Fibroblast of lung (primary cell): ENCODE measurements around the gene MSMO1. TPM values are rescaled to one million over a fixed set of nuclear protein-coding genes. Genes with fewer than 3 reads are reported as not detected.

ENCODE experiments used
- DNase-seq, 2 donors: peaks; one replicate each; pipeline versions ENCODE4 v3.0.0 to v3.0.0-alpha.2; 2010; ENCODE audit warnings: low read depth in 2 of 2
- H2AFZ ChIP-seq: 2 replicates; pipeline ENCODE4 v1.5.1; 2012; ENCODE audit warnings: low read length, control low read depth, inconsistent platforms
- H3K27ac ChIP-seq: 2 replicates; pipeline ENCODE4 v1.5.1; 2011; ENCODE audit warnings: low read length, control low read depth; ENCODE audit not compliant: insufficient read depth
- H3K27me3 ChIP-seq: 2 replicates; pipeline ENCODE4 v1.5.1; 2011; ENCODE audit warnings: mild to moderate bottlenecking, low read length; ENCODE audit not compliant: control insufficient read depth, insufficient read depth
- H3K36me3 ChIP-seq: 2 replicates; pipeline ENCODE4 v1.5.1; 2011; ENCODE audit warnings: low read length; ENCODE audit not compliant: control insufficient read depth, insufficient read depth
- H3K4me1 ChIP-seq: 2 replicates; pipeline ENCODE4 v1.5.1; 2011; ENCODE audit warnings: low read length; ENCODE audit not compliant: control insufficient read depth, insufficient read depth; ENCODE audit errors: extremely low read depth
- H3K4me2 ChIP-seq: 2 replicates; pipeline ENCODE4 v1.5.1; 2011; ENCODE audit warnings: low read length, control low read depth; ENCODE audit not compliant: insufficient read depth; ENCODE audit errors: extremely low read depth
- H3K4me3 ChIP-seq, 4 experiments: fragments of 200-600 bp in 1 of 4; sonication (generic) in 1 of 4; replicated peaks in 1 of 4; 2 replicates each; pipeline ENCODE4 v1.5.1; 2011 to 2016; ENCODE audit warnings: low read length in 4 of 4, low read depth in 3 of 4, mild to moderate bottlenecking in 3 of 4, control low read depth in 2 of 4, inconsistent platforms in 1 of 4, mixed read lengths in 1 of 4; ENCODE audit not compliant: insufficient read depth in 1 of 4; ENCODE audit errors: control extremely low read depth in 1 of 4
- H3K79me2 ChIP-seq: 2 replicates; pipeline ENCODE4 v1.5.1; 2012; ENCODE audit warnings: mild to moderate bottlenecking, low read length, inconsistent platforms; ENCODE audit not compliant: control insufficient read depth, insufficient read depth
- H3K9ac ChIP-seq: 2 replicates; pipeline ENCODE4 v1.5.1; 2011; ENCODE audit warnings: mild to moderate bottlenecking, low read length, control low read depth; ENCODE audit not compliant: insufficient read depth
- H3K9me3 ChIP-seq: 2 replicates; pipeline ENCODE4 v1.5.1; 2012; ENCODE audit warnings: low read depth, low read length; ENCODE audit not compliant: control insufficient read depth, insufficient read depth
- H4K20me1 ChIP-seq: 2 replicates; pipeline ENCODE4 v1.5.1; 2011; ENCODE audit warnings: low read length; ENCODE audit not compliant: control insufficient read depth, insufficient read depth; ENCODE audit errors: extremely low read depth
- EZH2 ChIP-seq: IDR thresholded peaks from 2 replicates; pipeline ENCODE4 v1.5.1; 2012; ENCODE audit warnings: low read length, control low read depth, mild to moderate bottlenecking; ENCODE audit errors: missing control alignments
- polyA plus RNA-seq, 2 donors: library from polyadenylated mRNA; depleted of rRNA in 1 of 2; stranded (reverse) in 1 of 2; unstranded in 1 of 2; fragments of >200 nt; gene quantifications; 2 replicates each; pipeline ENCODE4 v1.2.1, GENCODE V29; 2011 to 2012; ENCODE audit warnings: missing spikeins in 1 of 2
- total RNA-seq: library from RNA; depleted of rRNA; stranded (reverse); fragments of >200 nt; gene quantifications from 2 replicates; pipeline ENCODE4 v1.2.1, GENCODE V29; 2014
- TF ChIP-seq, protein P1 (sequence below), 2 donors: IDR thresholded peaks in 1 of 2; conservative IDR thresholded peaks in 1 of 2; 1 replicate in 1 of 2; 2 replicates in 1 of 2; pipeline ENCODE4 v1.5.1; 2011 to 2012; ENCODE audit warnings: low read length in 2 of 2, control low read depth in 1 of 2, inconsistent platforms in 1 of 2, low read depth in 1 of 2, mild to moderate bottlenecking in 1 of 2

The MSMO1 gene
- total and polyA plus RNA-seq, 2 donors (not counting 1 experiment from before 2014, with no cell fraction given) = 328 to 743 TPM

DNA sequence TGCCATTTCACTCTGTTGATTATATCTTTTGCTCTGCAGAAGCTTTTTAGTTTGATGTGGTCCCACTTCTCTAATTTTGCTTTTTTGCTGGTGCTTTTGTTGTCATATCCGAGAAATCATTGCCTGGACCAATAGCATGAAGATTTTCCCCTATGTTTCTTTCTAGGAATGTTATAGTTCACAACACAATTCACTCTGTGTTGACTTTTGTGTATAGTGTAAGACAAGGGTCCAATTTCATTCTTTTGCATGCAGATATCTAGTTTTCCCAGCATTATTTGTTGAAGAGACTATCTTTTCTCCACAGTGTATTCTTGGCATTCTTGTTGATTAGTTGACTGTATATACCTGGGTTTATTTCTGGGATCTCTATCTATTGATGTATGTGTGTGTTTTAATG, 43.1 kb downstream of the MSMO1 start:
- DNase-seq = no peak
- Histone ChIP-seq H3K4me1 (no peaks in the 10 kb centered on the region), H4K20me1 (no peaks in the 10 kb centered on the region), H2AFZ (no peak overlapping the region), H3K9me3 (no peaks in the 10 kb centered on the region), H3K9ac (no peak overlapping the region), H3K27ac (no peak overlapping the region), H3K36me3 (no peaks in the 10 kb centered on the region), H3K79me2 (no peaks in the 10 kb centered on the region), H3K27me3 (no peaks in the 10 kb centered on the region), H3K4me3 (no peak overlapping the region), H3K4me2 (no peak overlapping the region)
- TF ChIP-seq EZH2 = no peak
- TF ChIP-seq, protein P1, sequence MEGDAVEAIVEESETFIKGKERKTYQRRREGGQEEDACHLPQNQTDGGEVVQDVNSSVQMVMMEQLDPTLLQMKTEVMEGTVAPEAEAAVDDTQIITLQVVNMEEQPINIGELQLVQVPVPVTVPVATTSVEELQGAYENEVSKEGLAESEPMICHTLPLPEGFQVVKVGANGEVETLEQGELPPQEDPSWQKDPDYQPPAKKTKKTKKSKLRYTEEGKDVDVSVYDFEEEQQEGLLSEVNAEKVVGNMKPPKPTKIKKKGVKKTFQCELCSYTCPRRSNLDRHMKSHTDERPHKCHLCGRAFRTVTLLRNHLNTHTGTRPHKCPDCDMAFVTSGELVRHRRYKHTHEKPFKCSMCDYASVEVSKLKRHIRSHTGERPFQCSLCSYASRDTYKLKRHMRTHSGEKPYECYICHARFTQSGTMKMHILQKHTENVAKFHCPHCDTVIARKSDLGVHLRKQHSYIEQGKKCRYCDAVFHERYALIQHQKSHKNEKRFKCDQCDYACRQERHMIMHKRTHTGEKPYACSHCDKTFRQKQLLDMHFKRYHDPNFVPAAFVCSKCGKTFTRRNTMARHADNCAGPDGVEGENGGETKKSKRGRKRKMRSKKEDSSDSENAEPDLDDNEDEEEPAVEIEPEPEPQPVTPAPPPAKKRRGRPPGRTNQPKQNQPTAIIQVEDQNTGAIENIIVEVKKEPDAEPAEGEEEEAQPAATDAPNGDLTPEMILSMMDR (conservative IDR thresholded peaks at IDR 0.05 in 1 of 2, IDR thresholded peaks at IDR 0.05 in 1 of 2; ENCODE audit: low read depth in 1 of 2, low read length in 2 of 2) = no peak

DNA sequence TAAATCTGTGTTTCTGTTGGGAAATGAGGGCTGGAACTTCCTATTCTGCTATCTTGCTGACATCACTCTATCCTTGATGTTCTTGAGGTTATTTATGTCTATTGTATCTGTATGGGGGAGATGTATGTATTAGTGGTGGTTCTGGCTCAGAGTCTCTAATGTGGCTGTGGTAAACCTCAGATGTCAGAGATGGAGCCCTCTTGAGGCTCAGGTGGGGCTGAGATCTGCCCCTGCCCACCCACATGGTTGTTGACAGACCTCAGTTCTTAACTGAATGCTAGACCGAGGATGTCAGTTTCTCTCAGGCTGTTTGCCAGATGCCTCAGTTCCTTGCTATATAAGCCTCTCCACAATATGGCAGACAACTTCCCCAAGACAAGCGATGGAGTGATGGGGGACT, 48.0 kb downstream of the MSMO1 start:
- Histone ChIP-seq H3K9ac (no peak overlapping the region), H3K27ac (no peak overlapping the region), H3K79me2 (no peaks in the 10 kb centered on the region), H3K27me3 (no peaks in the 10 kb centered on the region), H3K36me3 (no peaks in the 10 kb centered on the region), H3K9me3 (no peaks in the 10 kb centered on the region), H4K20me1 (no peaks in the 10 kb centered on the region), H2AFZ (no peak overlapping the region), H3K4me1 (peaks cover 2% of the 10 kb centered on the region), H3K4me3 (no peak overlapping the region), H3K4me2 (no peak overlapping the region)
- DNase-seq = no peak
- no peak for TF ChIP-seq EZH2
- TF ChIP-seq, protein P1 (conservative IDR thresholded peaks at IDR 0.05 in 1 of 2, IDR thresholded peaks at IDR 0.05 in 1 of 2; ENCODE audit: low read depth in 1 of 2, low read length in 2 of 2) = no peak

DNA sequence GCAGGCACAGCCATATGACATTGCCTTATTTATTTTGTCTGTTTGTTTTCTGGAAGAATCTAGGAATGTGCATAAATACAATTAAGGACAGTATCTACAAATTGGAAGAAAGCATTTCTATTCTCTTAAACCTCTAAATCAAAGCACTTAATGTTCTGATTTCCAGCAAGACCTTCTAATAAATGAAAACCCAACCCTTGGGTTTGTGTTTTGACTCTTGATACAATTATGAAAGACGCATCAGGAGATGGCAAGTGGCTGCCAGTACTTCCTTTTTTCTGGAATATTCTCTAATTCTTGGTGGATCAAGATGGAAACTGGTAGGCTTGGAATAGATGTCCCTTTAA, 50.9 kb downstream of the MSMO1 start:
- peak overlapping the region; percentile 72 for H3K4me2 ChIP-seq
- peaks cover 2% of the 10 kb centered on the region for H3K4me1 ChIP-seq
- no peaks in the 10 kb centered on the region for H3K27me3 ChIP-seq
- H3K79me2 ChIP-seq = no peaks in the 10 kb centered on the region
- H3K9ac ChIP-seq = no peak overlapping the region
- peak overlapping the region; percentile 38 to 77 (median 64) for H3K4me3 ChIP-seq
- DNase-seq = no peak
- no peak for TF ChIP-seq EZH2
- TF ChIP-seq, protein P1 (conservative IDR thresholded peaks at IDR 0.05 in 1 of 2, IDR thresholded peaks at IDR 0.05 in 1 of 2; ENCODE audit: low read depth in 1 of 2, low read length in 2 of 2) = no peak
- no peak overlapping the region for H3K27ac ChIP-seq
- no peaks in the 10 kb centered on the region for H4K20me1 ChIP-seq
- H3K36me3 ChIP-seq = no peaks in the 10 kb centered on the region
- H2AFZ ChIP-seq = peak overlapping the region; percentile 97
- no peaks in the 10 kb centered on the region for H3K9me3 ChIP-seq
